Neural cell (in vitro differentiated cells): ENCODE measurements around the gene ZIC4. TPM values are rescaled to one million over a fixed set of nuclear protein-coding genes. Genes with fewer than 3 reads are reported as not detected.
A peak's percentile ranks its signal among the peaks of the same experiment; 100 is the strongest.

Experiments
- H2AFZ ChIP-seq: fragments of 200-600, 300-800 bp; sonication (generic), shearing (Covaris generic); 2 replicates; pipeline ENCODE4 v1.6.0; 2014; ENCODE audit warnings: low read depth, mild to moderate bottlenecking, antibody characterized with exemption, low read length, moderate library complexity
- H3F3A ChIP-seq: fragments of 200-600 bp; shearing (Covaris generic); 2 replicates; pipeline ENCODE4 v1.6.1; 2016; ENCODE audit warnings: mild to moderate bottlenecking, moderate library complexity, mixed read lengths, antibody characterized with exemption, low read length; ENCODE audit not compliant: insufficient read depth, poor library complexity, severe bottlenecking
- H3K27ac ChIP-seq: fragments of 200-600, 300-800 bp; sonication (generic), shearing (Covaris generic); 2 replicates; pipeline ENCODE4 v1.5.1; 2014; ENCODE audit warnings: mild to moderate bottlenecking, low read length, moderate library complexity
- H3K27me3 ChIP-seq: fragments of 300-800, 200-600 bp; sonication (generic), shearing (Covaris generic); 2 replicates; pipeline ENCODE4 v1.6.0; 2014; ENCODE audit warnings: mild to moderate bottlenecking, low read depth, low read length, moderate library complexity; ENCODE audit not compliant: insufficient read depth
- H3K36me3 ChIP-seq: fragments of 300-800, 200-600 bp; sonication (generic), shearing (Covaris generic); 2 replicates; pipeline ENCODE4 v1.5.1; 2014; ENCODE audit warnings: mild to moderate bottlenecking, antibody characterized with exemption, low read length, moderate library complexity; ENCODE audit not compliant: insufficient read depth
- H3K4me2 ChIP-seq: fragments of 300-800, 200-600 bp; sonication (generic), shearing (Covaris generic); 2 replicates; pipeline ENCODE4 v1.6.0; 2014; ENCODE audit warnings: mild to moderate bottlenecking, low read length
- H3K4me3 ChIP-seq: fragments of 300-800, 200-600 bp; sonication (generic), shearing (Covaris generic); 2 replicates; pipeline ENCODE4 v1.5.1; 2014; ENCODE audit warnings: mild to moderate bottlenecking, low read length, moderate library complexity
- H3K79me2 ChIP-seq: fragments of 200-600 bp; shearing (Covaris generic); replicated peaks from 2 replicates; pipeline ENCODE4 v1.6.0; 2014; ENCODE audit warnings: mild to moderate bottlenecking, low read length, moderate library complexity; ENCODE audit not compliant: insufficient read depth
- H3K9ac ChIP-seq: fragments of 300-800, 200-600 bp; sonication (generic), shearing (Covaris generic); 2 replicates; pipeline ENCODE4 v1.6.1; 2016; ENCODE audit warnings: mild to moderate bottlenecking, low read length, mixed read lengths
- H3K9me2 ChIP-seq: fragments of 200-600 bp; shearing (Covaris generic); 2 replicates; pipeline ENCODE4 v1.6.1; 2016; ENCODE audit warnings: mild to moderate bottlenecking, low read length, mixed read lengths; ENCODE audit not compliant: insufficient read depth
- H3K9me3 ChIP-seq: fragments of 200-600, 300-800 bp; sonication (generic), shearing (Covaris generic); 2 replicates; pipeline ENCODE4 v1.6.1; 2016; ENCODE audit warnings: mild to moderate bottlenecking, mixed run types, low read length, moderate library complexity, mixed read lengths
- H4K20me1 ChIP-seq: fragments of 200-600 bp; shearing (Covaris generic); 2 replicates; pipeline ENCODE4 v1.6.1; 2016; ENCODE audit warnings: mild to moderate bottlenecking, mixed run types; ENCODE audit not compliant: insufficient read depth
- CTCF ChIP-seq: fragments of 450-650 bp; IDR thresholded peaks from 2 replicates; pipeline ENCODE4 v1.5.1; 2014; ENCODE audit warnings: antibody characterized with exemption, mild to moderate bottlenecking, moderate library complexity; ENCODE audit not compliant: poor library complexity, severe bottlenecking
- EP300 ChIP-seq: fragments of 450-650 bp; conservative IDR thresholded peaks from 2 replicates; pipeline ENCODE4 v1.6.1; 2014; ENCODE audit warnings: antibody characterized with exemption, mild to moderate bottlenecking, moderate library complexity; ENCODE audit not compliant: poor library complexity, severe bottlenecking
- EZH2 ChIP-seq: fragments of 200-600, 300-800 bp; shearing (Covaris generic), sonication (generic); IDR thresholded peaks from 2 replicates; pipeline ENCODE4 v1.6.1; 2014; ENCODE audit warnings: antibody characterized with exemption, low read length, borderline replicate concordance, mild to moderate bottlenecking; ENCODE audit not compliant: insufficient read depth, poor library complexity, severe bottlenecking
- MXI1 ChIP-seq: fragments of 450-650 bp; conservative IDR thresholded peaks from 2 replicates; pipeline ENCODE4 v1.6.1; 2014; ENCODE audit warnings: antibody characterized with exemption, mild to moderate bottlenecking; ENCODE audit not compliant: poor library complexity, severe bottlenecking
- POLR2AphosphoS5 ChIP-seq: IDR thresholded peaks from 2 replicates; pipeline ENCODE4 v1.6.1; 2012
- RAD21 ChIP-seq: fragments of 450-650 bp; conservative IDR thresholded peaks from 2 replicates; pipeline ENCODE4 v1.6.1; 2014; ENCODE audit warnings: antibody characterized with exemption, mild to moderate bottlenecking, moderate library complexity
- REST ChIP-seq: IDR thresholded peaks from 2 replicates; pipeline ENCODE4 v1.6.1; 2012; ENCODE audit warnings: borderline replicate concordance
- SMC3 ChIP-seq: fragments of 450-650 bp; conservative IDR thresholded peaks from 2 replicates; pipeline ENCODE4 v1.6.1; 2014; ENCODE audit warnings: antibody characterized with exemption, mild to moderate bottlenecking, moderate library complexity; ENCODE audit not compliant: poor library complexity
- TAF1 ChIP-seq: IDR thresholded peaks from 2 replicates; pipeline ENCODE4 v1.6.1; 2012; ENCODE audit warnings: low read depth
- polyA plus RNA-seq: library from polyadenylated mRNA; depleted of rRNA; stranded (reverse); fragments of >200 nt; gene quantifications from 2 replicates; pipeline ENCODE4 v1.2.3, GENCODE V29; 2014

The ZIC4 gene
- polyA plus RNA-seq, 1 donor from 2014 or later: 8.6 TPM

- Histone ChIP-seq H3K27me3 (peaks cover 62% of the 10 kb centered on the region), H3K27ac (no peak overlapping the region), H3K79me2 (no peaks in the 10 kb centered on the region), H3K9me2 (no peaks in the 10 kb centered on the region), H2AFZ (no peak overlapping the region), H3K36me3 (no peaks in the 10 kb centered on the region), H3K4me2 (no peak overlapping the region), H3F3A (no peaks in the 10 kb centered on the region), H4K20me1 (no peaks in the 10 kb centered on the region), H3K9ac (no peak overlapping the region), H3K9me3 (peaks cover 5% of the 10 kb centered on the region), H3K4me3 (peak overlapping the region; percentile 41)
- TF ChIP-seq EP300 (no peak), RAD21 (no peak), SMC3 (no peak), REST (no peak), MXI1 (no peak), CTCF (no peak), TAF1 (no peak), POLR2AphosphoS5 (no peak), EZH2 (no peak)
These were observed 51.1 kb downstream of the ZIC4 start for GRCh38 chr3:147355084-147355752.

GRCh38 chr3:147354623-147355022, 51.7 kb downstream of the ZIC4 start:
- Histone ChIP-seq H3K36me3 (no peaks in the 10 kb centered on the region), H4K20me1 (no peaks in the 10 kb centered on the region), H3K9me3 (peaks cover 5% of the 10 kb centered on the region), H3K27me3 (peaks cover 59% of the 10 kb centered on the region), H3K79me2 (no peaks in the 10 kb centered on the region), H3K4me3 (peak overlapping the region; percentile 41), H3F3A (no peaks in the 10 kb centered on the region), H3K9ac (no peak overlapping the region), H3K27ac (no peak overlapping the region), H3K4me2 (no peak overlapping the region), H3K9me2 (no peaks in the 10 kb centered on the region), H2AFZ (no peak overlapping the region)
- TF ChIP-seq EZH2 (no peak), RAD21 (no peak), TAF1 (no peak), POLR2AphosphoS5 (no peak), REST (no peak), SMC3 (no peak), MXI1 (no peak), CTCF (no peak)
